ENCODE data around the gene PHF20. TPM values are rescaled to one million over a fixed set of nuclear protein-coding genes. Genes with fewer than 3 reads are reported as not detected.

Gene PHF20
- total and polyA plus RNA-seq, 2 of the 8 experiments (the other 6 are each of a cell fraction or from before 2014, with no cell fraction given), result 25.6 to 70.1 TPM

GRCh38 chr20:35739294-35740163 lies 32.3 kb upstream of the PHF20 start:
- Histone ChIP-seq H4K91ac (replicated peaks; ENCODE audit: insufficient read length, low read length) (no peak overlapping the region), H2AK5ac (ENCODE audit: low read depth, low read length) (no peak overlapping the region), H3K18ac (ENCODE audit: extremely low read depth, low read length) (no peak overlapping the region), H3K4me1 (replicated peaks in 1 of 4; ENCODE audit: control insufficient read depth in 3 of 4, insufficient read depth in 4 of 4, low read length in 3 of 4) (peaks cover 0 to 4% (median 4%) of the 10 kb centered on the region in 4 experiments; a peak in 3 of 7 replicates), H4K5ac (ENCODE audit: insufficient read length, low read depth, low read length) (no peak overlapping the region), H3K27me3 (replicated peaks in 1 of 4; ENCODE audit: control insufficient read depth in 3 of 4, extremely low read depth in 1 of 4, insufficient read depth in 3 of 4, low read length in 3 of 4) (no peaks in the 10 kb centered on the region), H3K27ac (ENCODE audit: low read depth, low read length) (no peak overlapping the region), H3K36me3 (ENCODE audit: control insufficient read depth in 2 of 4, insufficient read depth in 4 of 4, low read length in 3 of 4) (peaks cover 22 to 63% (median 54%) of the 10 kb centered on the region in 4 experiments), H2AFZ (ENCODE audit: low read length) (no peak overlapping the region), H2BK120ac (replicated peaks; ENCODE audit: low read depth, low read length) (no peak overlapping the region), H2BK12ac (ENCODE audit: low read depth, low read length) (no peak overlapping the region), H3K4me3 (ENCODE audit: extremely low read depth in 1 of 4, insufficient read depth in 2 of 4, low read depth in 3 of 4, low read length in 4 of 4) (peak overlapping the region in 1 of 4 experiments; percentile 85; a peak in 4 of 8 replicates), H3K4ac (replicated peaks; ENCODE audit: insufficient read length, low read depth, low read length) (no peak overlapping the region), H4K8ac (ENCODE audit: extremely low read depth, insufficient read depth, low read length) (peak overlapping the region; percentile 63; the same call in 1 of the 2 replicates), H3K23ac (ENCODE audit: insufficient read length) (no peak overlapping the region), H3K79me2 (ENCODE audit: control insufficient read depth in 1 of 2, insufficient read depth in 2 of 2, low read length in 2 of 2) (peaks cover 32 to 78% of the 10 kb centered on the region in 2 experiments), H4K20me1 (replicated peaks in 1 of 2; ENCODE audit: control insufficient read depth in 1 of 2, insufficient read depth in 2 of 2, low read length in 2 of 2) (peaks cover 19% of the 10 kb centered on the region in 2 experiments), H2BK20ac (ENCODE audit: low read length) (no peak overlapping the region), H3K23me2 (ENCODE audit: low read depth, low read length) (0 out of 2 replicates have a peak, but pooled peaks cover 4% of the 10 kb centered on the region), H2BK5ac (ENCODE audit: low read depth, low read length) (no peak overlapping the region), H3K9me3 (ENCODE audit: insufficient read depth in 2 of 2, low read depth in 1 of 2, low read length in 1 of 2) (no peaks in the 10 kb centered on the region), H3K4me2 (ENCODE audit: insufficient read depth in 1 of 2, low read depth in 2 of 2, low read length in 2 of 2) (peak overlapping the region; percentile 32 to 63; a peak in 3 of 4 replicates), H3K56ac (replicated peaks; ENCODE audit: insufficient read length, low read depth, low read length) (no peak overlapping the region), H3K79me1 (ENCODE audit: low read depth, low read length) (no peaks in the 10 kb centered on the region), H3K9ac (replicated peaks in 1 of 4; ENCODE audit: extremely low read depth in 1 of 4, low read depth in 3 of 4, low read length in 3 of 4) (no peak overlapping the region), H2BK15ac (ENCODE audit: low read length) (no peak overlapping the region), H3K14ac (ENCODE audit: insufficient read length) (no peak overlapping the region)
- ChIA-PET CTCF (ENCODE audit: partially characterized antibody) (interaction anchor here (0.5 to 1.4 kb wide), 4 partner anchors 11 to 199 kb away, joined by 3 to 8 read pairs (median 4); no protein-coding TSS in a partner anchor), POLR2A (ENCODE audit: partially characterized antibody) (interaction anchor here (0.6 to 45.3 kb wide), 22 partner anchors 9 to 215 kb away, joined by 3 to 2341 read pairs (median 4); partner anchors contain the start of genes CPNE1, ERGIC3, NFS1 and PHF20)
- no peak for DNase-seq (ENCODE audit: low read depth in 1 of 2, low spot score in 2 of 2)
- FAIRE-seq, result no peak
- WGBS, 2 experiments (ENCODE audit: extremely low coverage in 1 of 2, insufficient coverage in 1 of 2, insufficient read length in 1 of 2, insufficient replicate concordance in 2 of 2, low coverage in 1 of 2, low lambda C conversion rate in 2 of 2, missing lambda C conversion rate in 1 of 2), result 95% methylated on average over 7 of the region's 7 CpGs; no CpG with 5 or more reads in 1 of the 2 experiments
- no peak for TF ChIP-seq FOSL1 (IDR thresholded peaks at IDR 0.05; ENCODE audit: insufficient read depth, low read depth, low read length)
- no peak for TF ChIP-seq SUZ12 (IDR thresholded peaks at IDR 0.05; ENCODE audit: low read length)
- no peak for TF ChIP-seq SP2 (IDR thresholded peaks at IDR 0.05; ENCODE audit: low read length)
- peak; percentile 68; the same call in 1 of the 2 replicates for TF ChIP-seq POLR2AphosphoS5 (IDR thresholded peaks at IDR 0.05; ENCODE audit: low read depth, low read length)
